Right kidney (tissue), 1 donor: ENCODE data around the gene PNPLA8.
"Not testable (repeated sequence)": the region's sequence is repeated elsewhere in the genome, so short reads cannot be mapped to it uniquely, and the experiment has no call there.

Source experiments
- DNase-seq: peaks from one replicate; pipeline ENCODE4 v3.0.0-alpha.2; 2016

PNPLA8 gene

GRCh38 chr7:108479751-108480150 lies 46.2 kb downstream of the PNPLA8 start:
- DNase-seq = no peak

GRCh38 chr7:108479118-108479517 lies 46.8 kb downstream of the PNPLA8 start:
- no peak for DNase-seq

GRCh38 chr7:108468246-108468645 lies 57.7 kb downstream of the PNPLA8 start:
- no peak for DNase-seq

- no peak for DNase-seq
These were observed 58.5 kb downstream of the PNPLA8 start for GRCh38 chr7:108467391-108467790.

GRCh38 chr7:108466322-108466721 lies 59.6 kb downstream of the PNPLA8 start:
- not testable (repeated sequence) for DNase-seq

GRCh38 chr7:108464743-108465142 lies 61.2 kb downstream of the PNPLA8 start:
- no peak for DNase-seq

- no peak for DNase-seq
These were observed 62.3 kb downstream of the PNPLA8 start for GRCh38 chr7:108463613-108464012.

- DNase-seq = no peak
These were observed 64.1 kb downstream of the PNPLA8 start for GRCh38 chr7:108461840-108462239.

- no peak for DNase-seq
These were observed 65.0 kb downstream of the PNPLA8 start for GRCh38 chr7:108460964-108461363.

- no peak for DNase-seq
These were observed 65.9 kb downstream of the PNPLA8 start for GRCh38 chr7:108459922-108460551.

GRCh38 chr7:108457871-108458270 lies 68.1 kb downstream of the PNPLA8 start:
- no peak for DNase-seq

- peak; percentile 13 for DNase-seq
These were observed 68.9 kb downstream of the PNPLA8 start for GRCh38 chr7:108456845-108457540.

GRCh38 chr7:108455998-108456677 lies 69.8 kb downstream of the PNPLA8 start, which contains the start of gene NRCAM:
NRCAM (minus strand) TSS chr7:108456436; CDS start chr7:108240064, 216,372 bp downstream.
- peak; percentile 88 for DNase-seq

- DNase-seq = no peak
These were observed 70.4 kb downstream of the PNPLA8 start for GRCh38 chr7:108455551-108455997.

- DNase-seq = peak; percentile 77
These were observed 71.0 kb downstream of the PNPLA8 start for GRCh38 chr7:108454674-108455550.

GRCh38 chr7:108454317-108454673 lies 71.6 kb downstream of the PNPLA8 start:
- DNase-seq = no peak

GRCh38 chr7:108453320-108453719 lies 72.6 kb downstream of the PNPLA8 start:
- no peak for DNase-seq

- no peak for DNase-seq
These were observed 73.2 kb downstream of the PNPLA8 start for GRCh38 chr7:108452707-108453106.

GRCh38 chr7:108451296-108451848 lies 74.6 kb downstream of the PNPLA8 start:
- DNase-seq = no peak

- DNase-seq = no peak
These were observed 75.8 kb downstream of the PNPLA8 start for GRCh38 chr7:108450160-108450559.

GRCh38 chr7:108449521-108449920 lies 76.4 kb downstream of the PNPLA8 start:
- DNase-seq = no peak
